Measurements from ENCODE around the gene IFNA5. TPM values are rescaled to one million over a fixed set of nuclear protein-coding genes. Genes with fewer than 3 reads are reported as not detected.

The IFNA5 gene
- polyA plus RNA-seq: not detected

- Mint-ChIP-seq H3K27ac (no peak within 1 kb of the TSS), H3K4me3 (peak within 1 kb of the TSS in 1 of 4 donors; percentile 3), H3K27me3 (peaks cover 18% of the 10 kb centered on the region), H3K9me3 (no peaks in the 10 kb centered on the region), H3K4me1 (no peaks in the 10 kb centered on the region), H3K36me3 (no peaks in the 10 kb centered on the region)
Measured at GRCh38 chr9:21305213-21305612, at the start of gene IFNA5. Gene IFNA5 (minus strand): TSS chr9:21305313. CDS start chr9:21305256, 57 bp downstream.

GRCh38 chr9:21350787-21351186 lies 45.7 kb upstream of the IFNA5 start, which contains the start of gene IFNA6:
Gene IFNA6 (minus strand): TSS chr9:21350887. CDS start chr9:21350887, 0 bp downstream.
- no peak within 1 kb of the TSS for H3K4me3 Mint-ChIP-seq
- H3K27ac Mint-ChIP-seq: no peak within 1 kb of the TSS
- no peaks in the 10 kb centered on the region for H3K4me1 Mint-ChIP-seq
- H3K36me3 Mint-ChIP-seq: peaks cover 5% of the 10 kb centered on the region
- peaks cover 25% of the 10 kb centered on the region for H3K27me3 Mint-ChIP-seq
- H3K9me3 Mint-ChIP-seq: peaks cover 1 to 6% (median 4%) of the 10 kb centered on the region in 3 donors

DNA sequence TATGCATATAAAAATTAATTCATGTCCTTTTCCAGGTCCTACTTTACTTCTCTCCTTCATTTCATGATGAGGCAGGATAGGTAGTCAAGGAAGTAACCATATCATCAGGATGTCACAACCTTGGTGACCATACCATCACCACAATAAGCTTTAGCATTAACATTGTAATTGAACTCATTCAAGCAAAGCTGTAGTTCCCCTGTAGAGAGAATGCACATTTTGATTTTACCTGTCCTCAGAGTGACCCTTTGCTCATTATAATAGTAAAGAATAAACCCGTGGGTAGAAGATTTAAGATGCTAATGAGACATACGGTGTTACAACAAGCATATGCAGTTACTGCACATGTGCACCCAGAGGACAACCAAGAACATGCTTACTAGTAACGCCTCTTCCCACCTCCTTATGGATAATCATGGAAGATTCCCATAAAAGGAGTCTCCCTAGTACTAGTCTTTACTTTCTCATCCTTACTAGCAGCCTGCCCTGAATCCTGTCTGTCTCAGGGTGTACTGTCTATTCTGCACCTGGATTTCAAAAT lies 43.4 kb upstream of the IFNA5 start:
- Mint-ChIP-seq H3K4me3 (no peak overlapping the region), H3K36me3 (no peaks in the 10 kb centered on the region), H3K9me3 (peaks cover 0 to 5% (median 4%) of the 10 kb centered on the region in 3 donors), H3K4me1 (peaks cover 0 to 5% (median 4%) of the 10 kb centered on the region in 3 donors), H3K27ac (no peak overlapping the region), H3K27me3 (peaks cover 35% of the 10 kb centered on the region)

- Mint-ChIP-seq H3K27me3 (peaks cover 36% of the 10 kb centered on the region), H3K27ac (no peak overlapping the region), H3K4me1 (peaks cover 2 to 9% (median 8%) of the 10 kb centered on the region in 3 donors), H3K9me3 (peaks cover 0 to 4% (median 2%) of the 10 kb centered on the region in 3 donors), H3K36me3 (no peaks in the 10 kb centered on the region), H3K4me3 (no peak overlapping the region)
Measured at GRCh38 chr9:21340735-21341134, 35.6 kb upstream of the IFNA5 start.

- peak overlapping the region in 3 of 4 donors; percentile 65 to 98 (median 97) for H3K4me3 Mint-ChIP-seq
- H3K4me1 Mint-ChIP-seq: peaks cover 31 to 41% (median 33%) of the 10 kb centered on the region in 3 donors
- no peaks in the 10 kb centered on the region for H3K9me3 Mint-ChIP-seq
- H3K27me3 Mint-ChIP-seq: peaks cover 6% of the 10 kb centered on the region
- H3K27ac Mint-ChIP-seq: peak overlapping the region; percentile 7 to 91 (median 85)
- no peaks in the 10 kb centered on the region for H3K36me3 Mint-ChIP-seq
Measured at GRCh38 chr9:21336457-21336856, 31.3 kb upstream of the IFNA5 start.

DNA sequence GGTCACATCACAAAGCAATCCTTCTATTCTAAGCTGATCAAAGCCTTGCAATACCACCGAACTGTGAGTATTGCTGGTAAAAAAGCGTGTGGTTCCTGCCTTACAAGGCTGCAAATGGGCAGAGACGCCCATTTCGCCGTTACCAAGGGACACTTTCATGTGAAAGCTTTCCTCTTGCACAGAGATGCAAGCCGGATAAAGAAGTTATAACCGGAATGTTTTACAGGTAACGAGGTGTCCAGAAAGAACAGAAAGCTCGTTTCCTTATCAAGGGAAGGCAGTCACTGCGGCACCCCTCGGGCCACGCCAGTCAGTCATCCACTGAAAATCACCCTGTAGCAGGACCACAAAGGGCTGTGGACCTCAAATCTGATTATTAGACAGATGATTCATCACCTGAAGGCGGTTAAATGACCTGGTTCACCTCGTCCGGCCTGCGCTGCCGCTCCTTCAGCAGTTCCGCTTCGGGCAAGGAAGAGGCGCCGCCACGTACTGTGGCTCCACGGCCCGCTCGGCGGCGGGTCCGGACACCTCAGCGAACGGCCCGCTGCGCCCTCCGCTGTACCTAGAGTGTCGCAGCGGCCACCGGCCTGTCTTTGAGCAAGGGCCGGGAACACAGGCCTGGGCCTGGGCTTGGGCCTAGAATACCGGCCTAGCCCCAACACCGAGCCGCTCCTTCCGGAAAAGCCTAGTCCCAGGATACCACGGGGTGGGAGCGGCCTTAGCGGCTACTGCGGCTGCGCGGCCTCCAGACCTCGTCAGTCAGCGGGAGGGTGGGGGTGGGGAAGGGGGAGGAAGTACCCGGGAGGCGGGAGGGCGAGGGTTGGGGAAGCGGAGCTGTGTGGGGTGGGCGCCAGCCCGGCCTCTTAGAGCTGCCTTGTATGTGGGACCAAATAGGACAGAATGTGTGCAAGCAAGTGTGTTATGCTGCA lies 29.9 kb upstream of the IFNA5 start, which contains the start of gene KLHL9:
Gene KLHL9, minus strand, starts transcription at position 704 of the 932 bp plus-strand sequence. Its CDS starts 545 bp downstream, at position 159.
- Mint-ChIP-seq H3K27me3 (peaks cover 1% of the 10 kb centered on the region), H3K4me3 (peak within 1 kb of the TSS; percentile 92 to 98 (median 97)), H3K9me3 (no peaks in the 10 kb centered on the region), H3K27ac (peak within 1 kb of the TSS; percentile 85 to 91 (median 91)), H3K36me3 (peaks cover 1% of the 10 kb centered on the region), H3K4me1 (peaks cover 35 to 47% (median 40%) of the 10 kb centered on the region in 3 donors)

DNA sequence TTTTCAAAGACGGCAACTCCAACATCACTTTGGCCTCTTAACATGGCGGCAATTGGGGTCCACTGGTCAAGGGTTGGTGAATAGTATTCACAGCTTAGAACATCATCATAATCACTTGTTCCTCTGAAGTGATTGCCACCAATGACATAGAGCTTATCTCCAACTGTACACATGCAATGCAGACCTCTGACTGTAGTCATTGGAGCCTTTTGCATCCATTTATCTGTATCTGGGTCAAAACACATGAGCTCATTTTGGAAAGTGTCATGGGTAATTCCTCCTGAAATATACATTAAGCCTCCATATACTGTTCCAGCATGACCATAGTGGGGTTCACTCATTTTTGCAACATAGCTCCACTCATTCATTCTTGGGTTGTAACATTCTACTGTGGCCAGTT lies 28.1 kb upstream of the IFNA5 start:
- Mint-ChIP-seq H3K27ac (peak overlapping the region in 2 of 3 donors; percentile 42 to 80), H3K4me1 (peaks cover 41 to 47% (median 44%) of the 10 kb centered on the region in 3 donors), H3K36me3 (peaks cover 1% of the 10 kb centered on the region), H3K27me3 (no peaks in the 10 kb centered on the region), H3K4me3 (peak overlapping the region; percentile 58 to 98 (median 94)), H3K9me3 (no peaks in the 10 kb centered on the region)

DNA sequence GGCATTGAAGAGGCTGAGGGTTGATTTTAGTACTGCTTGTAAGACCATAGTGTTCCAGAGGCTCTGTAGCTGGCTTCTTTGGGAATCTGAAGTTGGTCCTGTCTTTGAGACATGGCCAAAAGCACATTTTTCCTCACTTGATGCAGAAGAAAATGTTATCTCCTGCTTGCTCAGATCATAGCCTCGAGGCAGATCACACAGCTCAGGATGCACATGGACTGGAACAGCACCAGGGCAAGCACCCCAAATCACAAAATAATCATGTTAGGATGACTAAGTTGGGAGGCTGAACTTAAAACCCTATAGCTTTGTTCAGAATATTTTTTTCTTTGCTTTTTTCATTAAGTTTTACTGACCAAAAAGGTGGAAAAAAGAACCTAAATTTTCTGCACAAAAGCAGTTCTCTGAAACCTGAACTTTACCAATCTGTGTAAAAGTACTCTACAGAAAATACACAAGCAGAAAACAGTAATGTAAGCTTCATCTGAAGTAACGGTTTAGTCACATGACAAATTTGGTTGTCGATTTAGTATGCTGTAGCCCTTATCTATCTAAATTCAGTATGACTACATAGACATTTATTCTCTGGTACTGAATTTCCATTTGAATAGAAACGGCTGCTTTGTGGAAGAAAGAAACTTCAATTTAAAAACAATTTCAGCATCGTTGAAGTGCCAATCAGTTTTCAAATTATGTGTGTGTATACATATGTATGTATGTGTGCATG lies 26.7 kb upstream of the IFNA5 start:
- Mint-ChIP-seq H3K9me3 (no peaks in the 10 kb centered on the region), H3K27me3 (no peaks in the 10 kb centered on the region), H3K4me3 (peak overlapping the region in 3 of 4 donors; percentile 35 to 66 (median 58)), H3K36me3 (peaks cover 1% of the 10 kb centered on the region), H3K27ac (no peak overlapping the region), H3K4me1 (peaks cover 46 to 48% (median 46%) of the 10 kb centered on the region in 3 donors)

- Mint-ChIP-seq H3K27me3 (no peaks in the 10 kb centered on the region), H3K4me1 (peaks cover 18 to 23% (median 19%) of the 10 kb centered on the region in 3 donors), H3K9me3 (no peaks in the 10 kb centered on the region), H3K27ac (no peak overlapping the region), H3K4me3 (no peak overlapping the region), H3K36me3 (peaks cover 5% of the 10 kb centered on the region)
Measured at GRCh38 chr9:21326526-21327139, 21.5 kb upstream of the IFNA5 start.

- H3K27me3 Mint-ChIP-seq: no peaks in the 10 kb centered on the region
- peaks cover 3% of the 10 kb centered on the region for H3K36me3 Mint-ChIP-seq
- peaks cover 7 to 14% (median 12%) of the 10 kb centered on the region in 3 donors for H3K4me1 Mint-ChIP-seq
- no peak overlapping the region for H3K27ac Mint-ChIP-seq
- no peak overlapping the region for H3K4me3 Mint-ChIP-seq
- H3K9me3 Mint-ChIP-seq: no peaks in the 10 kb centered on the region
Measured at GRCh38 chr9:21324047-21324446, 18.9 kb upstream of the IFNA5 start.

DNA sequence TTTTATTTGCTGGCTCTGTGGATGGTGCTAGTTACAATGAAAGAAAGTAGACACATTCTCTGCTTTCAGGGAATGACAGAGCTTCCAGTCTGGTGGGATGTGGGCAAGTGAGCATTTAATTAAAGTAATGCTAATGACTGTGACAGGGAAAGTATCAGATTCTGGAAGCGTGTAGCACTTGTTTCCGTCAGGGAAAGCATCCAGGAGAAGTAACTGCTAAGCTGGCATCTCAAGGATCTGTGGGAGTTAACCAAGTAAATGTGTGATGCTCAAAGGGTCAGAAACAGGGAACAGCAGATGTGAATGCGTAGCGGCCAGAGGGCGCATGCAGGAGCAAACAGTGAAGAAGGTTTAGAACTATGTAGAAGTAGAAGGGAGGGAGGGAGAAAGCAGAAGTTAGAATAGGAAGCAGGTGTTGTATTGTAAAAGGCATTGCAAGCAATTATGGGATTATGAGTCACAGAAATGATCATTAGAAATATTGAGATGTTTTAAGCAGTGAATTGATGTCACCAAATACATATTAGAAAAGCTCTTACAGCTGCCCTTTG lies 17.9 kb upstream of the IFNA5 start:
- no peaks in the 10 kb centered on the region for H3K27me3 Mint-ChIP-seq
- H3K27ac Mint-ChIP-seq: peak overlapping the region in 1 of 3 donors; percentile 18
- H3K4me3 Mint-ChIP-seq: no peak overlapping the region
- peaks cover 5 to 12% (median 10%) of the 10 kb centered on the region in 3 donors for H3K4me1 Mint-ChIP-seq
- H3K9me3 Mint-ChIP-seq: no peaks in the 10 kb centered on the region
- H3K36me3 Mint-ChIP-seq: peaks cover 3% of the 10 kb centered on the region

DNA sequence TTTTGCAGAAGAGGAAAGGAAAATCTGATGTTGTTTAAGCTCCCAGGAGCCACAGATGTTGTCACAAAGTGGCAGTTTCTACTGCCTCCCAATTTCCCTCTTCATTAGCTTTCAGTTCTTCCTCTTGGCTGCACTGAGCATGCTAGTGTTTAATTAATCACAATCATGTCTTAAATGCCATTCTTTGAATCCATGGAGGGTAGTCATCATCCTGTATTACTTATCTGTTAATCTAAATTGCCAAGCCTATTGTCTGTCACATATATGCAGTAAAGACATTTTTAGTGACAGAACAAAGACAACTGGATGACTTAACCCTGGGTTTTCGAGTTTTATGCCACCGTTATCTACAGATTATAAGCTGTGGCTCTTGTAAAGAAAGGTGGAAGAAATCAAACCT lies 15.4 kb upstream of the IFNA5 start:
- Mint-ChIP-seq H3K4me3 (no peak overlapping the region), H3K27me3 (no peaks in the 10 kb centered on the region), H3K27ac (no peak overlapping the region), H3K4me1 (peaks cover 0 to 7% (median 5%) of the 10 kb centered on the region in 3 donors), H3K36me3 (peaks cover 3% of the 10 kb centered on the region), H3K9me3 (no peaks in the 10 kb centered on the region)

DNA sequence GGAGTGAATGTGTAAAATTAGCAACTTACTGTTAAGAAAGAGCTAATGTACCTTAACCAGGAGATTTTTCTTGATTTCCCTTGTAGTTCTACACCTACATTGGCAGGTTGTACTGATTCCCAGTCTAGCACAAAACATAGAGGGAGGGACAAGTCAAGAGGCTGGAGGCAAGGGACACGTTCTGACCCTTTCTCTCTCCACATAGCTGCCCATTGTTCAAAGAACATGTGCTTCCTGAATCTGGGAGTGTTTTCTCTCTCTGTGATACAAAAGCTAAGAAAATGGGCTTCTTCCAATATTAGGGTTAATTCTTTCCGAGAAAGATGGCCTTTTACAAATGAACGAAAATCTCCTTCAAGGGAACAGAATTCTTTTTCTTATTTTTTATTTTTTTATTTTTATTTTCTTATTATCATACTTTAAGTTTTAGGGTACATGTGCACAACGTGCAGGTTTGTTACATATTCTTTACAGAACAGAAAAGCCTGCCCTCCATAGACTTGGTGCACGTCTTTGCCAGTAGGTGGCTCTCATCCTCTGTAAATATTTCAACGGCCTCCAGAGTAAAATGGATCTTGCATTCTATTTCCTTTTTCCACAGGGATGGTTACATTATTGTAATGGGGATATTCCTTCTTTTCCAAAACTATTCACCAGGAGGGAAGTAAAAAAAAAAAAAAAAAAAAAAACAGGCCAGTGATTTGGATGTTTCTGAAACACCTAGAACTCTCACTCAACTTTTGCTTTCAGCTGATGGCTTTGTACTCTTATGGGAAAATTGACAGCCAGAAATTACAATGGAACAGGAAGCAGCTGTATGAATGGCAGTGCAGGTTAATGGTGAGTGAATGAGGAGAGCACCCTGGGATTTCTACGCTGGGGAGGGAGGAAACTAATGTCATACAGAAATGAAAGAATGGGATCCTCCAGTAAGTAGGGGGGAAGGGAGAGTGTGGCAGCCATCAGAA lies 13.1 kb upstream of the IFNA5 start:
- H3K27me3 Mint-ChIP-seq: no peaks in the 10 kb centered on the region
- no peaks in the 10 kb centered on the region for H3K9me3 Mint-ChIP-seq
- no peak overlapping the region for H3K4me3 Mint-ChIP-seq
- H3K36me3 Mint-ChIP-seq: no peaks in the 10 kb centered on the region
- H3K4me1 Mint-ChIP-seq: peaks cover 0 to 2% (median 0%) of the 10 kb centered on the region in 3 donors
- H3K27ac Mint-ChIP-seq: peak overlapping the region in 1 of 3 donors; percentile 27

Data from IgD-negative memory B cell (primary cell).